HUES48 (cell line): ENCODE data around the gene IL17A.

Source experiments
- H3K27ac ChIP-seq: one replicate; pipeline ENCODE4 v1.7.0; 2013; ENCODE audit warnings: low read depth, low read length, inconsistent platforms
- H3K27me3 ChIP-seq: 2 replicates; pipeline ENCODE4 v1.6.1; 2013; ENCODE audit warnings: mild to moderate bottlenecking, low read length; ENCODE audit not compliant: control insufficient read depth, insufficient read depth
- H3K36me3 ChIP-seq: 2 replicates; pipeline ENCODE4 v1.6.1; 2013; ENCODE audit warnings: low read length; ENCODE audit not compliant: control insufficient read depth, insufficient read depth
- H3K4me1 ChIP-seq: 2 replicates; pipeline ENCODE4 v1.6.1; 2013; ENCODE audit warnings: mild to moderate bottlenecking, low read length; ENCODE audit not compliant: control insufficient read depth, insufficient read depth
- H3K4me3 ChIP-seq: 2 replicates; pipeline ENCODE4 v1.5.1; 2013; ENCODE audit warnings: mild to moderate bottlenecking, low read depth, low read length
- H3K9ac ChIP-seq: 2 replicates; pipeline ENCODE4 v1.6.1; 2013; ENCODE audit warnings: mild to moderate bottlenecking, low read depth, low read length, moderate library complexity
- H3K9me3 ChIP-seq: 2 replicates; pipeline ENCODE4 v1.6.1; 2013; ENCODE audit warnings: low read length; ENCODE audit not compliant: control insufficient read depth, insufficient read depth

The IL17A gene

GRCh38 chr6:52186075-52186474 lies at the start of gene IL17A:
IL17A (plus strand) TSS chr6:52186375; CDS start chr6:52186432, 57 bp downstream.
- H3K4me1 ChIP-seq = peaks cover 7% of the 10 kb centered on the region

GRCh38 chr6:52136934-52137467 lies 49.2 kb upstream of the IL17A start:
- H3K9me3 ChIP-seq = no peaks in the 10 kb centered on the region
- no peaks in the 10 kb centered on the region for H3K27me3 ChIP-seq
- peaks cover 17% of the 10 kb centered on the region for H3K4me1 ChIP-seq
- H3K4me3 ChIP-seq = no peak overlapping the region
- H3K27ac ChIP-seq = no peak overlapping the region
- no peak overlapping the region for H3K9ac ChIP-seq
- H3K36me3 ChIP-seq = no peaks in the 10 kb centered on the region

More at GRCh38 chr6:52186075-52186474, at the start of gene IL17A:
- Histone ChIP-seq H3K9me3 (no peaks in the 10 kb centered on the region), H3K9ac (no peak within 1 kb of the TSS), H3K4me3 (no peak within 1 kb of the TSS), H3K27me3 (no peaks in the 10 kb centered on the region), H3K36me3 (no peaks in the 10 kb centered on the region), H3K27ac (no peak within 1 kb of the TSS)

DNA sequence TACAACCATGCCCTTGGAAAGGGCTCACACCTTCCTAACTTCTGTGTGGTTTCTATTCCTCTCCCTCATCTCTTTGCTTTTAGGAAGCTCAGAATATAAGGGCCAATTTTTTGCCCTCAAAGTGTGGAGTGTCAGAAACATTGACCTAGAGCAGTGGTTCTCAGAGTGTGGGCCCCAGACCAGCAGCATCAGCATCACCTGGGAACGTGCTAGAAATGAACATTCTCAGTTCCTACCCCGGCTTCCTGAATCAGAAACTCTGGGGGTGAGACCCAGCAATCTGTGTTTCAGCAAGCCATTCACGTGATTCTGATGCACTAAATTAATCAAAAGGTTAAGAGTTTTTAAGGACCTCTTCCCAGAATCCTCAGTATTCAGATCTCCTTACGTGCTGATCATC lies 47.9 kb upstream of the IL17A start:
- no peak overlapping the region for H3K4me3 ChIP-seq
- H3K9ac ChIP-seq = no peak overlapping the region
- H3K4me1 ChIP-seq = peaks cover 17% of the 10 kb centered on the region
- H3K9me3 ChIP-seq = no peaks in the 10 kb centered on the region
- no peak overlapping the region for H3K27ac ChIP-seq
- no peaks in the 10 kb centered on the region for H3K27me3 ChIP-seq
- H3K36me3 ChIP-seq = no peaks in the 10 kb centered on the region

DNA sequence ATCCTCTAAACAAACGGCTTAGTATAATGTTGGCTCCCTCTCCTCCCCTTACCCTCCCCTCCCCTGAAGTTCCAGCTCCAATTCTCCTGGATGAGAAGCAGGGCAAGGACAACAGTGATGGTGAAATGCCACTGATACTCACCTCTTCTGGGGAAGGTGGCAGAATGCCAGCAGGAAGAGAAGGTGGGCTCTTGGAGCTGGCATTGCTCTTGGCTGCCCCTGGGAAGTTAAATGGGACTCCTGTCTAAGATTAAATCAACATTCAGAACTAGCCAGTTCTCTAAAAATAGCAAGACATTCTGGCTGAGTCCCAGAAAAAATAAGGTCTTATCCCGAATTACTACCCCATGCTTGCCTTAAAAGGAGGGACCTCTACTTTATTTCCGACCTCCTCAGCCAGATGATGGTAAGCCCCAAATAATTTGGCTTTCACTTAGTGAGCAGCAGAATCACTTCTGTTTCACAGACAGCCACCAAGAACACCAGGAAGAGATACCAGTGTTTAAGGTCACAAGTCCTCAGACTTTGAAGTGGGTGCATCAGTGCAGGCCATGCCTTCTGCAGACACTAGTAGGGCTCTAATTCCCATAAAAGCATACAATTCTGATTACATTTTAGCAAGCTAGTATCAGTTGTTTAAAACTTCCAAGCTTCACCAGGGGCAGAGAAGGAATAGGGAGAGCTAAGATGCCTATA lies 46.0 kb upstream of the IL17A start:
- H3K9me3 ChIP-seq = no peaks in the 10 kb centered on the region
- no peak overlapping the region for H3K9ac ChIP-seq
- no peaks in the 10 kb centered on the region for H3K27me3 ChIP-seq
- H3K36me3 ChIP-seq = no peaks in the 10 kb centered on the region
- no peak overlapping the region for H3K4me3 ChIP-seq
- H3K27ac ChIP-seq = no peak overlapping the region
- H3K4me1 ChIP-seq = peaks cover 13% of the 10 kb centered on the region

DNA sequence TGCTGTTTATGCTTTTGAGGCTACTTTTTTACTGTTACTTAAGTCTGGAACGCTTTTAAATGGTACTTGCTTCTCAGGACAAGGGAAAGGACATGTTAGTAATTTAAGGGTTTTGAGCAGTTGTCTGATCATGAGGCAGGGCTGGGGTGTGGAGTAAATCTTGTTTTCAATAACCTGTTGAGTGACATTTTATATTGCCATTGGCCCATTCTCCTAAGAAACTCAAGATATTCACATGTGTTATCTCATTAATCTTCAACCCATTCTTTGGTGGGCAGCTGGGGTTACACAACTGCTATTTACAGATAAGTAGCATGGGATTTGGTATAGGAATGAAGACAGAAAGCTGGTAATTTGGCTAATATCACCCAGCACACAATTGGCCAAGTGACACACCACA lies 44.6 kb upstream of the IL17A start:
- H3K36me3 ChIP-seq = no peaks in the 10 kb centered on the region
- no peak overlapping the region for H3K9ac ChIP-seq
- no peak overlapping the region for H3K4me3 ChIP-seq
- H3K4me1 ChIP-seq = peaks cover 8% of the 10 kb centered on the region
- H3K27ac ChIP-seq = no peak overlapping the region
- no peaks in the 10 kb centered on the region for H3K9me3 ChIP-seq
- no peaks in the 10 kb centered on the region for H3K27me3 ChIP-seq

DNA sequence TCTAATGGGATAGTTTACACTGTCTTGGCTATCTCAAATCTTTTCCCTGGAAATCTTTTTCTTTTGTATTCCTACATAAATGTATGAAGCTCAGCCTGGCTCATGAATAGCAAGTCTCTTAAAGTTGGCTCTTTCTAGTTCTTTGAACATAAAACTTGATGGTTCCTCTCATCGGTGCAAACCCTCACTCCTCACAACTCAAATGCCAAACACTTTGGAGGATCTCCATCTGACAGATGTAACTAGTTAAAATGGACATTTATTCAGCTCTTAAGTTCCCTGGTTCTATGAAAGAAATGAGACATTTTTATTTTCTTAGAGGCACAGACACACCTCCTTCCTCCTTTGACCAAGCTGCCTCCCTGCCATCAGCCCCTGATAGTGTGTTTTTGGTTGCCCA lies 43.6 kb upstream of the IL17A start:
- no peaks in the 10 kb centered on the region for H3K9me3 ChIP-seq
- no peak overlapping the region for H3K4me3 ChIP-seq

GRCh38 chr6:52143551-52143950 lies 42.6 kb upstream of the IL17A start:
- no peak overlapping the region for H3K9ac ChIP-seq
- no peaks in the 10 kb centered on the region for H3K9me3 ChIP-seq
- H3K27ac ChIP-seq = no peak overlapping the region
- H3K36me3 ChIP-seq = no peaks in the 10 kb centered on the region
- no peaks in the 10 kb centered on the region for H3K27me3 ChIP-seq
- H3K4me1 ChIP-seq = no peaks in the 10 kb centered on the region
- H3K4me3 ChIP-seq = no peak overlapping the region

More for the DNA sequence above, 43.6 kb upstream of the IL17A start:
- H3K9ac ChIP-seq = no peak overlapping the region
- no peaks in the 10 kb centered on the region for H3K36me3 ChIP-seq
- no peaks in the 10 kb centered on the region for H3K27me3 ChIP-seq
- H3K27ac ChIP-seq = no peak overlapping the region
- no peaks in the 10 kb centered on the region for H3K4me1 ChIP-seq

DNA sequence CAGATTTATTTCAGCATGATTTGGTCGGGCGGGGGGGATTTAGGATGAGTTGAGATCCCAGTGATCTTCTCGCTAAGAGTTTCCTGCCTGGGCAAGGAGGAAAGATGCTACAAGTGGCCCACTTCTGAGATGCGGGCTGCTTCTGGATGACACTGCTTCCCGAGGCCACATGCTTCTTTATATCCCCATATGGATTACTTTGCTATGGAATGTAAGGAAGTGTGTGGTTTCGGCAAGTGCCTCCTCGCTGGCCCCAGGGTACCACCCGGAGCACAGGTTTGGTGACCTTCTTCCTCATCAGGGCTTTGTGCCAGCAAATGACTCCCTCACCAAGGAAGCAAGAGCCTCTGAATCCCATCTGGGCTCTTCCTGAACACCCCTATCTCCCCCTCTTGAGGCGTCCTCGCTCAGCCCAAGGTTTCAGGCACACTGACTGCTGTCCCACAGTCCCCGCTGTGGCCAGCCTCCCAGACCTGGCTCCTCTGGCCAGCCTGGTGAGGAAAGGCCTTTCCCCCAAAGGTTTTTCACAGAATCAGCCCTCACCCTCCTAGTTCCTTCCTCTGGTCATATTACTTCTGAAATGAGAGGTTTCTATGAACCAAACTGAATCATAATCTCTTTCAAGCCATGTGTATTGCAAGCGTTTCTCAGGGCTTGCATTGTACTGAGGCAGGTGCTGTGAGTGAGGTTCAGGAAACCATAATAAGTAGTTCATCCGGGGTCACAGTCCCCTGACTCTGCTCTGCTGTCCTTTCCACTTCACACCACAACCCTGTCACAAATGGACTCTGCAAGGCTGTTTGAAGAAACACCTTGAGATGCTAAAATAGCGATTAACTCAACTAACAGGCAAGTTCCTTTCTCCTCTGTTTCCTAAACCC lies 41.7 kb upstream of the IL17A start:
- H3K4me1 ChIP-seq = no peaks in the 10 kb centered on the region

DNA sequence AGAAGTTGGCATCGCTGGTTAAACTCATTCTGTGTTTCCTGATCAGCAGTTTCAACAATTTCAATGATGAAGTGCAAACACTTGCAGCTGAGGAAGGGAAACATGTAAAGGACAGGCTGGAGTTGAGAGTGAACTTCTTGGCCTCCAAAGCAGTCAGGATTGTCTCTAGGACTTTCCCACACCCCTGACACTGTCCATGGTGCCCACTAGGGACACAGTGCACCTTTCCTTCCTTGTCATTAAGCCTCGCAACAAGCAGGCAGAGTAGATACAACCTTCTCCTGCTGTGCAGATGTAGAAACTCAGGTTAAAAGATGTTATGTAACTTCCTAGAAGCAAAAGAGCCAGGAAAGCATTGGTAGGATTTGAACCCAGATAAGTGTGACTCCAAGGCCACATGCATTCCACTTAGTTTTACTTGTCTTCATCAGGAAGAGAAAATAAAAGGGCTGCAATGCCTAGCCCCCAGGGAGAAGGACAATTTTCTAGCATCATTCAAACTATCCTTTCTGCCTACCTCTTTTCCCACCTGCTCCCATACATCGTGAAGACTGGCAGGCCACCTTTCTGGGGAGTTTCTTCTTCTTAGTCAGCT lies 39.2 kb upstream of the IL17A start:
- Histone ChIP-seq H3K4me1 (no peaks in the 10 kb centered on the region), H3K4me3 (no peak overlapping the region), H3K36me3 (no peaks in the 10 kb centered on the region), H3K9ac (no peak overlapping the region), H3K9me3 (no peaks in the 10 kb centered on the region), H3K27ac (no peak overlapping the region), H3K27me3 (no peaks in the 10 kb centered on the region)

More for the DNA sequence above, 41.7 kb upstream of the IL17A start:
- H3K4me3 ChIP-seq = no peak overlapping the region
- H3K9me3 ChIP-seq = no peaks in the 10 kb centered on the region
- no peaks in the 10 kb centered on the region for H3K36me3 ChIP-seq
- no peak overlapping the region for H3K9ac ChIP-seq
- no peaks in the 10 kb centered on the region for H3K27me3 ChIP-seq
- H3K27ac ChIP-seq = no peak overlapping the region

GRCh38 chr6:52149076-52149475 lies 37.1 kb upstream of the IL17A start:
- H3K27ac ChIP-seq = no peak overlapping the region
- H3K9me3 ChIP-seq = no peaks in the 10 kb centered on the region
- no peak overlapping the region for H3K4me3 ChIP-seq
- H3K36me3 ChIP-seq = no peaks in the 10 kb centered on the region
- H3K27me3 ChIP-seq = no peaks in the 10 kb centered on the region
- H3K9ac ChIP-seq = no peak overlapping the region
- peaks cover 17% of the 10 kb centered on the region; the same call in 1 of the 2 replicates for H3K4me1 ChIP-seq
